NCI-H226 (cell line): ENCODE results near the gene CDIPT.
"Not testable (repeated sequence)": the region's sequence is repeated elsewhere in the genome, so short reads cannot be mapped to it uniquely, and the experiment has no call there.

ENCODE experiments used
- DNase-seq: peaks from one replicate; pipeline ENCODE4 v3.0.0-alpha.2; 2015

Gene CDIPT

DNA sequence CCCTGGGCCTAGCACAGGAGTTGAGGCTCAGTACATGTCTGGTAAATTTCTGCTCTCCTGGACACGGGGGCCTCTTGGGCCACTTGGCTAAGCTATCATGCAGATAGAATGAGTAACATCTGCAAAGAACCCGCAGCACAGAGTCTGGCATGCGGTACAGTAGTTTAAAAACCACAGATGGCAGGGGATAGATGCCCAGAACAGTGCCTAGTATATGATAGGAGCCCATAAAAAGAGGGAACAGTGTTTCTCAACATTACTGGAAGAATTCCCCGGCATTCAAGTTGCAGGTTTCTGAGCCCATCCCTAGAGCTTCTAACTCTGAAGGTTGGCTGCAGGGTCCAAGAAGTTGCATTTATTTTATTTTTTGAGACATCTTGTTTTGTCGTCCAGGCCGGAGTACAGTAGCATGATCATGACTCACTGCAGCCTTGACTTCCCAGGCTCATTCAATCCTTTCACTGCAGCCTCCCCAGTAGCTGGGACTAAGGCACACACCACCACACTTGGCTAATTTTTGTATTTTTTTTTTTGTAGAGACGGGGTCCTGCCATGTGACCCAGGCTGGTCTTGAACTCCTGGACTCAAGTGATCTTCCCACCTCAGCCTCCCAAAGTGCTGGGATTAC is 5.8 kb downstream of the CDIPT start:
- DNase-seq: no peak

DNA sequence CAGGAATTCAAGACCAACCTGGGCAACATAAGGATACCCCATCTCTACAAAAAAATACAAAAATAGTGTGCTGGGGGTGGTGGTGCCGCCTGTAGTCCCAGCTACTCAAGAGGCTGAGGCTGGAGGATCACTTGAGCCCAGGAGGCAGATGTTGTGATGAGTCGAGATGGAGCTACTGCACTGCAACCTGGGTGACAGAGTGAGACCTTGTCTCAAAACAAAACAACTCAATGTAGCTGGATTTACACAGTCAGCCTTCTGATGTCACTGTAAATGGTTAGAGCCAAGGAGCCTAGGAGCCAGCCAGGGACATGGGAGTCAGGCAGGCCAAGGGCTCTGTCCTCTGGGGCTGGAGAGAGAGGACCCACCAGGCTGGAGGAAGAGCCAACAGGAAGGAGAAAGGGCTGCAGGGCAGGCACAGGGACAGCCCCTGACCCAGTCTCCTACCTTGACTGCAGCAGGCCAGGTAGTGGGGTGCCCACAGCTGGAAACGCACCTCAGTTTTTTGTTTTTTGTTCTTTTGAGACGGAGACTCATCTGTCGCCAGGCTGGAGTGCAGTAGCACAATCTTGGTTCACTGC is 8.4 kb downstream of the CDIPT start:
- DNase-seq: no peak

DNA sequence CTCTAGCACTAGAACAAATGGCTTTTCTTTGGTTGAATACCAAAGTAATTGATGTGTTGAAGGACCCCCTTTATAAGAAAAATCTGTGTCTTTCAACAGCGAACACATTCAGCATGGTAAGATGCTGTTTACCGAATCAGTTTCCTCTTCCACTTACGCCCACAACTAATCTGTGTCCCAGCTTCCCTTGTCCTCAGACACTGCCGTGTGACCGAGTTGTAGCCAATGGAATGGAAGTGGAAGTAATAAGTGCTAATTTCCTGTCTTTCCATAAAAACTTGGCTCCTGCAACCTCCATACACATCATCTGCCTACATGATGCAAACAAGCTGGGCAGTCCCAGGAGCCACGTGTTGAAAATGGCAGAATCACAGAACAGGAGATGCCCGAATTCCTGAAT is 10.4 kb downstream of the CDIPT start:
- DNase-seq: no peak

DNA sequence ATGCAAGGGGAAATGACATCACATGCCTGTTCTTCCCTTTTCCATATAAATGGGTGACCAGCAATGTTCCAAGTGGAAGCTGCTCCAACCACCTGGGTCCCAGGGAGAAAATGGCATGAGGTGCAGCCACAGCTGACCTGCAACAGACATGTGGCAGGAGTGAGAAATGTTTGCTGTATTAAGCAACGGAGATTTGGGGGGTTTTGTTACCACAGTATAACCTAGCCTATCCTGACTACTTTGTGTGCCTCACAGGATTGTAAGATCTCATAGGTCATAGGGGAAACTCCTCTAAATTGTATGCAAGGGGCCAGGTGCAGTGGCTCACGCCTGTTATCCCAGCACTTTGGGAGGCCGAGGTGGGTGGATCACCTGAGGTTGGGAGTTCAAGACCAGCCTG is 12.0 kb downstream of the CDIPT start:
- DNase-seq: no peak

DNA sequence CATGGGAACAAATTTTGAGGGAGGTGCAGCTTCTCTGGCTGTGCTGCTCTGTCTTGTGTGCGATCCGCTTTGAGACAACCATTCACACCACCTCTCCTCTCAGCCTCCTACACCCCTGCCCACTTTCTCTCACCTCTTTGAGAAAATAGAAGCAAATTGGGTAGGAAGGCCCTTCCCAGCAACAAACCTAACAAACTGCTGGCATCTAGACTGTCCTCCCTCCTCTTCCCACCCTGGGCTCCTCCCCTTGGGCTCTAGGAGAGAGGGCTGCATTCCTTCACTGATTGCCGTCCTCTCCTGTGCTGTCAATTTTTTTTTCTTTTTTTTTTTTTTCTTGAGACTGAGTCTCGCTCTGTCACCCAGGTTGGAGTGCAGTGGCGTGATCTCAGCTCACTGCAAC is 13.5 kb downstream of the CDIPT start:
- no peak for DNase-seq

DNA sequence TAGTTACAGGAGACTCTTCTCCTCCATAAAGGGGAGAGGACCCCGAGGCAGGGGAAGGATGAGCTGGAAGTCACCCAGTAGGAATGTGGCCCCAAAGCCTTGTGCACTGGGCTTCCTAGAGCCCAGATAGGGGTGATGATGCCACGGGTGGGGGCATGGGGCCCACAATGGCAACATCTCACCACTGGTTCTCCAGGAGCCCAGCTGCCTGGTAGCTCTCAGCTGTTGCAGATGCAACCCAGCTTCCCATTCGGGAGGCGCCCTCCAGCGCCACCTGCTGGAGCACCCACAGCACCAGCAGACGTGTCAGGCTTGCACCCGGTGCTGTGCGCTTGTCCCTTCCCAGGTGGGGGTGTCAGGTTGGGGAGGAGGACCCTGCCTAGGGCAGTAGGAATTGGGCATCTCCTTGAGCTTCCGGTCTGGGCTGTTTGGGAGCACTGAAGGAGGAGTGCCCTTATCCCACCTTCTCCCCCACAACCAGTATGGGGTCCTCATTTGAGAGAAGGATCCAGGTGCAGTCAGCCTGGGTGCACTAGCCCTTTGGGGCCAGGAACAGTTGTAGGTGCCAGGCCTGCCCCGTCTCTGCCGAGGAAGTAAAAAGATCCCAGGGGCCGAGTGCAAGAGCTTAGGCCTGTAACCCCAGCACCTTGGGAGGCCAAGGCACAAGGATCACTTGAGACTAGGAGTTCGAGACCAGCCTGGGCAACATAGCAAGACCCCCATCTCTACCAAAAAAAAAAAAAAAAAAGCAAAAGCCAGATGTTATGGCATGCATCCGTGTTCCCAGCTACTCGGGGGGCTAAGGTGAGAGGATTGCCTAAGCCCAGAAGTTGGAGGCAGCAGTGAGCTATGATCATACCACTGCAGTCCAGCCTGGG is 14.4 kb downstream of the CDIPT start:
- no peak for DNase-seq

DNA sequence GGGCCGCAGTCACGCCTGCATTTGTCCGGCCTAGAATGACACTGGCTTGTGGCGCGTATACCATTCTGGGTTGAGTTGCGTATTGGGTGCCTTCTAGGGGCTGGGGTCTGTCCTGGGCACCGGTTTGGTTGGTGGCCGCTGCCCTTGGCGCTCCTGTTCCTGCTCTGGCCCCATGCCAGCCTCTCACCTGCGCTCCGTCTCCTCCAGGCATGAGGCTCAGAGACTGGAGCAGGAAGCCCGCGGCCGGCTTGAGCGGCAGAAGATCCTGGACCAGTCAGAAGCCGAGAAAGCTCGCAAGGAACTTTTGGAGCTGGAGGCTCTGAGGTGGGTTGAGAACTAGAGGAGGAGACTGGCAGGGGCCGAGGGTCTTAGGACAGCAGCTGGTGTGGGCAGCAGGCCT is 17.4 kb downstream of the CDIPT start:
- no peak for DNase-seq

DNA sequence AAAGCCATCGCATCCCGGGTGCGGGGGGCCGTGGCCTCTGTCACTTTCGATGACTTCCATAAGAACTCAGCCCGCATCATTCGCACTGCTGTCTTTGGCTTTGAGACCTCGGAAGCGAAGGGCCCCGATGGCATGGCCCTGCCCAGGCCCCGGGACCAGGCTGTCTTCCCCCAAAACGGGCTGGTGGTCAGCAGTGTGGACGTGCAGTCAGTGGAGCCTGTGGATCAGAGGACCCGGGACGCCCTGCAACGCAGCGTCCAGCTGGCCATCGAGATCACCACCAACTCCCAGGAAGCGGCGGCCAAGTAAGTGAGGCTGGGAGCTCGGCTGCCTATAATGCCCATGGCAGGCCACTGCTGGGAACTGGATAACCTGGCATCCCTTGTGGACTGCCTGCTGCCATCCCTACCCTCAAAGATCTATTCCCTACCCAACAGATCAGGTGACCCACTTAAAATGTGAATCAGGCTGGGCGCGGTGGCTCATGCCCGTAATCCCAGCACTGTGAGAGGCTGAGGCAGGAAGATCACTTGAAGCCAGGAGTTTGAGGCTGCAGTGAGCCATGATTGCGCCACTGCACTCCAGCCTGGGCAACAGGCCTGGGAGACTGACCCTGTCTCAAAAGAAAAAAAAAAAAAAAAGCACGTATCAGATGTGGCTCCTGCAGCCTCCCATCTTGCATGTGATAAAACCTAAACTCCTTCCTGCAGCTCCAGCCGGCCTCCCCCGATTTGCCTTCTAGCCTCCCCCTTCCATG is 18.3 kb downstream of the CDIPT start:
- no peak for DNase-seq

DNA sequence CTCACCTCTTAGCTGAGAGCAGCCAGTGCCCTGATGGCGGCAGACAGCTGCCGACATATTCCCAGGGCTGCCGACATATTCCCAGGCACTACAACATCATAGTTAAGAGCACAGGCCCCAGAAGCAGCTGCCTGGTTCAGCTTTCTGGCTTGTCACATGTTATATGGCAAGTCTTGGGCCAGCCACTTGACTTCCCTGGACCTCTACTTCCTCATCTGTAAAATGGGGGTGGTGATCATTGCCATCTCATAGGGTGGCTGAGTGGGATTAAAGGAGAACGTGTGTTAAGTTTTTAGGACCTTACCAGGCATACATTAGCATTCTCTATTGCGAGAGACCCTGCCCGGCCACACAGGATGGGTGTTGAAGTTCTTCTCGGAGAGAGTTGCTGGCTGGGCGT is 19.1 kb downstream of the CDIPT start:
- no peak for DNase-seq

DNA sequence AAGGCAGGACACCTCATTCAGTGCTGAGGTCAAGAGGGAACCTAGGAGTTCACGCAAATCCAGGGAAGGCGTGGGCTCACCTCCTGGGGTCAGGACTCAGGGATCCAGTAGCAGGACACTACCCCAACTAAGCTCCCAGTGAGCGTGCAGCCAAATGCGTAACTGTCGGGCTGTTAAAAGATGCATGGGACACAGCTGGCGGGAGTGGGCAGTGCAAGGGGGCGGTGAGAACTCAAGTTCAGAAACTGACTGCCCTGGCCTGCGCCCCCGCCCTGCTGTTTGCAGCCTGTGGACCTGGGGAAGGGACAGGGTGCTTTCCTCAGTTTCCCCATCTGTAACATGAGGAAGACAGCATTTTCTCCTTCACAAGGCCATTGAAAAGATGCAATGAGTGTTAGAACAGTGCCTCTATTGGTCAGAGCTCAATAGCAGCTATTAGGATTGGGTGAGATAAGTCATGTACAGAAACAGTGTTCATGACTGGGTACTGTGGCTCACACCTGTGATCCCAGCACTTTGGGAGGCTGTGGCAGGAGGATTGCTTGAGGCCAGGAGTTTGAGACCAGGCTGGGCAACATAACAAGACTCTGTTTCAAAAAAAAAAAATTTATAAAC is 20.2 kb downstream of the CDIPT start:
- no peak for DNase-seq

DNA sequence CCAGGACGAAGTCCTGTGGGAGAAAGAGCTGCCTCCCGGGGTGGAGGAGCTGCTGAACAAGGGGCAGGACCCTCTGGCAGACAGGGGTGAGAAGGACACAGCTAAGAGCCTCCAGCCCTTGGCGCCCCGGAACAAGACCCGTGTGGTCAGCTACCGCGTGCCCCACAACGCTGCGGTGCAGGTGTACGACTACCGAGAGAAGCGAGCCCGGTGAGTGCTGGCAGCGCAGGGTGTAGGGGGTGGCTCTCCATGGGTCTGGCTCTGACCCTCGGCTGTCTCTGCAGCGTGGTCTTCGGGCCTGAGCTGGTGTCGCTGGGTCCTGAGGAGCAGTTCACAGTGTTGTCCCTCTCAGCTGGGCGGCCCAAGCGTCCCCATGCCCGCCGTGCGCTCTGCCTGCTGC is 21.4 kb downstream of the CDIPT start:
- no peak for DNase-seq

DNA sequence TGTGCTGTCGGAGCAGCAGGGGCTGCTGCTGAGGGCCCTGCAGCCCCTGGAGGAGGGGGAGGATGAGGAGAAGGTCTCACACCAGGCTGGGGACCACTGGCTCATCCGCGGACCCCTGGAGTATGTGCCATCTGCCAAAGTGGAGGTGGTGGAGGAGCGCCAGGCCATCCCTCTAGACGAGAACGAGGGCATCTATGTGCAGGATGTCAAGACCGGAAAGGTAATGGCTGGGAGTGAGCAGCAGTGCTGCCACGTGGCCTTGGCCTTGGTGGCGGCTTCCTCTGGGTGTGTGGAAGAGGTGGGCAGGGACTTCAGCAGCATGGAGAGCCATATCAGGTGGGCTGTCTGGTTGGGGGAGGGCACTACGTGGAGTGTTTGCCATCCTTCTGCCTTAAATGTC is 22.8 kb downstream of the CDIPT start:
- DNase-seq: no peak

DNA sequence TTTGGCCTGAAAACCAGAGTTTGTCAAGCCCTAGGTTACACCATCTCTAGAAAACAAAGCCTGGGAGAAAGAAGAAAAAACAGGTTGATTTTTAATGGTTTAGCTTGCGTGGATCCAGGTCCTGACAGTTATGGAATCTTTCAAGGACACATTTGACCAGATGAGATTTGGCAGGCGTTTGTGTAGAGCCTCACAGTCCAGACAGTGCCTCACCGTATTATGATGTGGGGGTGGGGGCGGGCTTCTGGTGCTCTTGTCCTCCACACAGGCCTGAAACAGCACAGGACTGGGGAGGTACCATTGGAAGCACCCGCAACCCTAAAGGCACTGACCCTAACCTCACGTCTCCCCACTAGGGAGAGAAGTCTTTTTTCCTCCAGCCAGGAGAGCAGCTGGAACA is 23.2 kb downstream of the CDIPT start:
- no peak for DNase-seq

DNA sequence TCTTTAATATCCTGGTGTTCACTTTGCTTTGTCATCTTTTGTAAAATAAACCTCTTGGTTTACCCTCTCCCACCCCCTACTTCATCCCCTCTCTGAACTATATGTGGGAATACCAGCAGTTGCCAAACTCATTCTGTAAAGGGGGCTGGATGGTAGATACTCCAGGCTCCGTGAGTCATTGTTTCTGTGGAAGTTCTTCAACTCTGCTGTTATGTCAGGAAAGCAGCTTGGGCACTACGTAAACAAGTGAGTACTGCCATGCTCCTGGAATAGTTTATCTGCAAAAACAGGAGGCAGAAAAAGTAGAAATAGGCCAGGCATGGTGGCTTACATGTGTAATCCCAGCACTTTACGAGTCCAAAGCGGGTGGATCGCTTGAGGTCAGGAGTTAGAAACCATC is 25.2 kb downstream of the CDIPT start:
- DNase-seq: no peak

DNA sequence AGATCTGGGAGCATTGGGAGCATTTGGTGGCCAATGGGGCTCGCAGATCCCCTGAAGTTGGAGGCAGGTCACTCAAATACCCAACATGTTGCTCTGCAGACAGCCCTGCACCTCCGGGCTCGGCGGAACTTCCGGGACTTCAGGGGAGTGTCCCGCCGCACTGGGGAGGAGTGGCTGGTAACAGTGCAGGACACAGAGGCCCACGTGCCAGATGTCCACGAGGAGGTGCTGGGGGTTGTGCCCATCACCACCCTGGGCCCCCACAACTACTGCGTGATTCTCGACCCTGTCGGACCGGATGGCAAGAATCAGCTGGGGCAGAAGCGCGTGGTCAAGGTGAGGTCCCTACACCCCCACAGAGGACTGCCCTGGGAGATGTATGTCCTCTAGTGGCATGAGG is 26.4 kb downstream of the CDIPT start:
- DNase-seq: no peak

DNA sequence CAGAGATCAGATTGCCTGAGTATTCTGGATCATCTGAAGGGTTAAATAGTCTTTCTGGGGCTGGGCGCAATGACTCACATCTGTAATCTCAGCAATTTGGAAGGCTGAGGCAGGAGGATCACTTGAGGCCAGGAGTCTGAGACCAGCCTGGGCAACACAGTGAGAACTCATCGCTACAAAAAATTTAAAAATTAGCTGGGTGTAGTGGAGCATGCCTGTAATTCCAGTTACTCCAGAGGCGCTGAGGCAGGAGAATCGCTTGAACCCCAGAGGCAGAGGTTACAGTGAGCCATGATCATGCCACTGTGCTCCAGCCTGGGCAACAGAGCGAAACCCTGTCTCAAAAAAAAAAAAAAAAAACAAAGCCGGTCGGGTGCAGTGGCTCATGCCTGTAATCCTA is 27.1 kb downstream of the CDIPT start:
- DNase-seq: no peak

DNA sequence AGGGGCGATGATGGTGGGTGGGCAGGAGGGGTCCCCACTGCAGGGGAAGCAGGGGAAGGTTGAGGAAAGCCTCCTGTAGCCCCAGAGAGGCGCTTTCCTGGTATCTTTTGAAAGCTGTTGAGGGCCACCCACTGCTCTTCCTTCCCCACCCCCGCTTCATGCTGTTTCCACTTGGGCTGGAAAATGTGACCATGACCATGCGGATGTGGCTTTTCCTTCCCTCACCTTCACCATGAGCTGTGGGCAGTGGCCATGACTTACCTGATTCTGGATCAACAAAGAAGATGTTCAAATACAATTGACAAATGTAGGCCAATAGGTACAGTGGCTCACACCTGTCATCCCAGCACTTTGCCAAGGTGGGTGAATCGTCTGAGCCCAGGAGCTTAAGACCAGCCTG is 28.9 kb downstream of the CDIPT start:
- no peak for DNase-seq

DNA sequence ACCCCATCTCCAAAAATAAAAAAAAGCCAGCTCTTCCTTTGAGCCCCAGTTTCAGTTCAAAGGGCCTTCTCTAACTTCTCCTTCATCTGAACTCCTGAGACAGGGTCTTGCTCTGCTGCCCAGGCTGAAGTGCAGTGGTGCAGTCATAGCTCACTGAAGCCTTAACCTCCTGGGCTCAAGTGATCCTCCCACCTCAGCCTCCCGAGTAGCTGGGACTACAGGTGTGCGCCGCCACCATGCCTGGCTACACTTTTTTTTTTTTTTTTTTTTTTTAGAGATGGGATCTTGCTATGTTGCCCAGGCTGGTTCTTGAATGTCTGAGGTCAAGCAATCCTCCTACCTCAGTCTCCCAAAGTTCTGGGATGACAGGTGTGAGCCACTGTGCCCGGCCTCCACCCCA is 29.8 kb downstream of the CDIPT start:
- DNase-seq: not testable (repeated sequence)

DNA sequence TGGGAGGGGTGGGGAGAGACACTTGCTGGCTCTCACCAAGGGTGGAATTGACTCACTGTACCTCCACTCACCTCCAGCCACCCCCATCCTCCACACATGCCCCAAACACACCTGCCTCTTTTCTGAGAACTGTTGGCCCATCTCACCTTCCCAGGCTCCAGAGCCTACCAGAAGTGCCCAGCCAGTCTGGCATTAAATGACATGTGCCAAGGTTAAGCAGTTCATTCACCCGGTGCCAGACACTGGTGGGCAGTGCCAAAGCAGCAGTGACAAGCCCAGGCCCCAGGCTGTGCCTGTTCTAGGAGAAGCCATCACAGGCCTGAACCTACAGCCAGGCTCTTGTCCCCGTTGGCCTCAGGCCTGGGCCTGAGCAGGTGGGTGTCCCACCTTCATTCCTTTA is 31.5 kb downstream of the CDIPT start:
- DNase-seq: no peak

DNA sequence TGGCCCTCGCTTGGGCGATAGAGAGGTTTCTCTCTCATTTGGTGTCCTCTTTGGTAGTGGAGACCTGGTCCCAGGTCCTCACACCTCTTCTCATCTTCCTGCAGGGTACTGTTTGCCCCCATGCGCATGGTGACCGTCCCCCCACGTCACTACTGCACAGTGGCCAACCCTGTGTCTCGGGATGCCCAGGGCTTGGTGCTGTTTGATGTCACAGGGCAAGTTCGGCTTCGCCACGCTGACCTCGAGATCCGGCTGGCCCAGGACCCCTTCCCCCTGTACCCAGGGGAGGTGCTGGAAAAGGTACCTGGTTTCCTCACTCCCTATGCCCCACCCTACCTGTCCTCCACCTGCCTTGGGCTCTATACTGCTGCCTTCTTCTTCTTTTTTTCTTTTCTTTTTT is 32.3 kb downstream of the CDIPT start:
- no peak for DNase-seq

DNA sequence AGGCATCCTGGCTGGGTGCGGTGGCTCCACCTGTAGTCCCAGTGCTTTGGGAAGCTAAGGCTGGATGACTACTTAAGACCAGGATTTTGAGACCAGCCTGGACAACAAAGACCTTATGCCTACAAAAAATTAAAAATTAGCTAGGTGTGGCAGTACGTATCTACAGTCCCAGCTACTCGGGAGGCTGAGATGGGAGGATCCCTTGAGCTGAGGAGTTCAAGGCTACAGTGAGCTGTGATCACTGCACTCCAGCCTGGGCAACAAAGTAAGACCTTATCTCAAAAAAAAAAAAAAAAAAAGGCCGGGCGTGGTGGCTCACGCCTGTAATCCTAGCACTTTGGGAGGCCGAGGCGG is 36.7 kb downstream of the CDIPT start:
- no peak for DNase-seq

DNA sequence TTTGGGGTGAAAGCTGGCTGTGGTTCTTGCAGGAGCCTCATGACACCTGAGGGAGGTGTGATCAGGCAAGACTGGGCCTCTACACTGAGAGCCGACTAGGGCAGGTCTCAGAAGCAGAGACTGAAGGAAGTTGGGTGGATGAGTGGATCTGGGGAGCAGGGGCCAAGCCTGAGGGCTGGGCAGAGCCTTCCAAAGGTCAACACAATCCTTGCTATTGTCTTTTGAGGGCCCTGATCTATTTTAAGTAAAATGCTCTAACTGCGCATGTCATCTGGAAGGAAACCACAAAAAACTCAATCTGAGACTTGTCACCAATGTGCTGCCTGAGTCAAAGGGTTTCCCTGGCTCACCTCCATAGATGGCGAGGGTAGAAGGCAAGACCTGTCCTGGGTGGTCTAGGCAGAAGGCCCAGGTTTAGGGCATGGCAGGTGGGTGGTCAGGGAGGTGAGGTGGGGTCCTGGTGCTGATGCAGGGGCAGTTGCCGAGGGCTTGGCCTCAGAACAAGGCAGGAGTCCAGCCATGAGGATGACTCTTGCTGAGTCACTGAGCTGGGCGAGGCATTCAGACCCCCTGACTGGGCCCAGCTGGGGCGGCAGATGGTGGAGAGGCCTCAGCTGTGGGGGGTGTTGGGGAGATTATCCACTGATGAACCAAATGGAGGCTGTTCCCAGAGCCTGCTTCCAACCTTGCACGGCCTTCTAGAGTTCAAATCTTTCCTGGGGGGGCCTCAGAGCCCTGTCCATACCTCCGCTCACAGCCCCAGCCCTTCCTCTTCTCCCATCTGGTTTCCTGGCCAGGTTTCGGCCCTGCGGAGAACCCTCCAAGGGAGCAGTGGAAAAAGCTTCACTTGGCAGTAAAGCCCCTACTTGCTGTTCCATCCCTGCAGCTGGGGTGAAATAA is 37.6 kb downstream of the CDIPT start:
- DNase-seq: peak; percentile 59
